Neural progenitor cell (in vitro differentiated cells): Measurements from ENCODE around the gene SH3BP2.

ENCODE experiments used
- EZH2 ChIP-seq: fragments of 200-600 bp; sonication (generic); IDR thresholded peaks from 2 replicates; pipeline ENCODE4 v1.6.1; 2017; ENCODE audit warnings: antibody characterized with exemption, mild to moderate bottlenecking, moderate library complexity
- TF ChIP-seq, protein P1 (sequence below): fragments of 200-600 bp; sonication (generic); IDR thresholded peaks from 2 replicates; pipeline ENCODE4 v1.5.1; 2017; ENCODE audit warnings: antibody characterized with exemption, mild to moderate bottlenecking

DNA sequence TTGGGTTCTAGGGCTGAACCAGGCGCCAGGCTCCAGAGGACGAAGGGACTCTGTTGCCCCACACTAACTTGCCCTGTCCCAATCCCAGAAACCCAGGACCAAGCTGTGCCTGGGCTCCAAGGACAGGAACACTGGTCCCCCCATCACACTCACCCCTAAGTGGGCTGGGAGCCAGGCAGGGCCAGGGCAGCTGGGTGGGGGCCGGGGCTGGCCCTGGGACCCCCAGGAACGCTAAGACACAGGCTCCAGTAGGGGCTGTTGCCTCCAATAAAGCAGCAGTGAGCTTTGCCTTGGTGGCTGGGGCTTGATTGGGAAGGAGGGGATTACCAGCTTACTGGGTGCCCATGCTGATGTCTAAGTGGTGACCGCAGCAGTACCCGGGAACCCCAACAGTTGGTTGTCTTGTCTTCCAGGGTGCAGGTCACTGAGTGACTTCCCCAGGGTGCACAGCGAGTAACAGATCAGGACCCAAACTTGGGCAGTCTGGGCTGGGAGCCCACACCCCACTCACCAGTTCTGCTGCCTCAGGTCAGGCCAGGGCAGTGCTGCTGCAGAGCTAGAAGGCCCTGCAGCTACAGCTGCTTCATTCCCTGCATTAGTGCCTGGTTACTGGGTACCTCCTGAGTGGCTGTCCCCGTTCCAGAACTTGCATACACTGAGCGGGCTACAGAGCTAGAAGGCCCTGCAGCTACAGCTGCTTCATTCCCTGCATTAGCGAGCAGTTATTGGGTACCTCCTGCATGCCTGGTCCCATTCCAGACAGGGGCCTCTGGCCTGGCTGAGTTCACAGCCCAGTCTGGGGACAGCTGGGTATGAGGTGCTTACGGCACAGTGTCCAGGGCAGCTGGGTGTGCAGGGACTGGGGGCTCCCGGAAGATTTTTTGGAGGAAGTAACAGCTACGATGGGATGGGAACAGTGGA is 41.4 kb downstream of the SH3BP2 start:
- TF ChIP-seq, protein P1, sequence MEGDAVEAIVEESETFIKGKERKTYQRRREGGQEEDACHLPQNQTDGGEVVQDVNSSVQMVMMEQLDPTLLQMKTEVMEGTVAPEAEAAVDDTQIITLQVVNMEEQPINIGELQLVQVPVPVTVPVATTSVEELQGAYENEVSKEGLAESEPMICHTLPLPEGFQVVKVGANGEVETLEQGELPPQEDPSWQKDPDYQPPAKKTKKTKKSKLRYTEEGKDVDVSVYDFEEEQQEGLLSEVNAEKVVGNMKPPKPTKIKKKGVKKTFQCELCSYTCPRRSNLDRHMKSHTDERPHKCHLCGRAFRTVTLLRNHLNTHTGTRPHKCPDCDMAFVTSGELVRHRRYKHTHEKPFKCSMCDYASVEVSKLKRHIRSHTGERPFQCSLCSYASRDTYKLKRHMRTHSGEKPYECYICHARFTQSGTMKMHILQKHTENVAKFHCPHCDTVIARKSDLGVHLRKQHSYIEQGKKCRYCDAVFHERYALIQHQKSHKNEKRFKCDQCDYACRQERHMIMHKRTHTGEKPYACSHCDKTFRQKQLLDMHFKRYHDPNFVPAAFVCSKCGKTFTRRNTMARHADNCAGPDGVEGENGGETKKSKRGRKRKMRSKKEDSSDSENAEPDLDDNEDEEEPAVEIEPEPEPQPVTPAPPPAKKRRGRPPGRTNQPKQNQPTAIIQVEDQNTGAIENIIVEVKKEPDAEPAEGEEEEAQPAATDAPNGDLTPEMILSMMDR = no peak
- no peak for TF ChIP-seq EZH2
